K562 (cell line): ENCODE results near the gene MARK4. TPM values are rescaled to one million over a fixed set of nuclear protein-coding genes. Genes with fewer than 3 reads are reported as not detected.

ENCODE experiments used
- ATAC-seq: fragments of 200-7000 bp; cut with Tn5 transposase; 3 replicates; pipeline ENCODE4 v1.9.1; 2020; ENCODE audit warnings: moderate library complexity
- BruUV-seq: library from RNA; stranded (reverse); fragments of 400-500 nt; replicated peaks from 2 replicates; lab custom pipeline; 2021; lab: Mats Ljungman, UMichigan
- CTCF ChIA-PET: fragments of 300-600 bp; formaldehyde crosslinking; extraction: SDS; loops from one replicate; lab custom pipeline; 2021; ENCODE audit warnings: low intra/inter-chr PET ratio; lab: Yijun Ruan, JAX
- POLR2A ChIA-PET: fragments of 300-600, 350-650 bp; sonication (Branson Sonifier 250); formaldehyde crosslinking; extraction: SDS; loops from one replicate; lab custom pipeline; 2021; ENCODE audit warnings: antibody characterized with exemption, inconsistent platforms; lab: Yijun Ruan, JAX
- DNase-seq, 4 experiments: peaks; one replicate each; pipeline versions ENCODE4 v3.0.0 to v3.0.0-alpha.2; 2011 to 2018; ENCODE audit warnings: low spot score in 3 of 4, mixed read lengths in 3 of 4; ENCODE audit errors: extremely low read depth in 1 of 4
- FAIRE-seq: peaks from 2 replicates; lab custom pipeline; 2011; peaks lifted over from hg19 to GRCh38; lab: Jason Lieb, UNC
- H2AFZ ChIP-seq: 2 replicates; pipeline ENCODE4 v1.6.0; 2011; ENCODE audit warnings: low read depth, low read length, control low read depth, inconsistent platforms
- H3K27ac ChIP-seq: fragments of 200-600 bp; 3 replicates; pipeline ENCODE4 v1.8.0; 2011; ENCODE audit warnings: low read depth, mild to moderate bottlenecking, control low read depth, inconsistent platforms, low read length, moderate library complexity, mixed read lengths; ENCODE audit errors: extremely low read depth
- H3K27me3 ChIP-seq, 2 experiments: fragments of 300-600 bp in 1 of 2; 2 replicates in 1 of 2; 3 replicates in 1 of 2; pipeline versions ENCODE4 v1.6.0 to v1.8.0; 2011; ENCODE audit warnings: inconsistent platforms in 2 of 2, low read length in 2 of 2, mild to moderate bottlenecking in 1 of 2, mixed read lengths in 1 of 2, moderate library complexity in 1 of 2; ENCODE audit not compliant: control insufficient read depth in 2 of 2, insufficient read depth in 2 of 2
- H3K36me3 ChIP-seq: fragments of 300-600 bp; 3 replicates; pipeline ENCODE4 v1.8.0; 2011; ENCODE audit warnings: mild to moderate bottlenecking, low read length, inconsistent platforms; ENCODE audit not compliant: control insufficient read depth, insufficient read depth
- H3K4me1 ChIP-seq, 2 experiments: fragments of 200-600 bp in 1 of 2; replicated peaks in 1 of 2; 2 replicates in 1 of 2; 3 replicates in 1 of 2; pipeline versions ENCODE4 v1.5.1 to v1.8.0; 2011; ENCODE audit warnings: inconsistent platforms in 2 of 2, low read length in 2 of 2, mild to moderate bottlenecking in 1 of 2, mixed read lengths in 1 of 2, moderate library complexity in 1 of 2; ENCODE audit not compliant: control insufficient read depth in 2 of 2, insufficient read depth in 2 of 2
- H3K4me2 ChIP-seq: 2 replicates; pipeline ENCODE4 v1.6.1; 2011; ENCODE audit warnings: low read length, control low read depth, inconsistent platforms, mixed read lengths; ENCODE audit not compliant: insufficient read depth
- H3K4me3 ChIP-seq: fragments of 200-600 bp; sonication (generic), shearing (Covaris generic); 2 replicates; pipeline ENCODE4 v1.5.1; 2016; ENCODE audit warnings: control low read depth, inconsistent platforms
- H3K79me2 ChIP-seq: fragments of 200-600 bp; 3 replicates; pipeline ENCODE4 v1.8.0; 2011; ENCODE audit warnings: low read length, inconsistent platforms; ENCODE audit not compliant: control insufficient read depth, insufficient read depth
- H3K9ac ChIP-seq, 2 experiments: 2 replicates each; pipeline versions ENCODE4 v1.6.0 to v1.6.1; 2011; ENCODE audit warnings: low read depth in 2 of 2, low read length in 2 of 2, control low read depth in 1 of 2, inconsistent platforms in 1 of 2, mild to moderate bottlenecking in 1 of 2, mixed read lengths in 1 of 2; ENCODE audit not compliant: insufficient read depth in 1 of 2
- H3K9me1 ChIP-seq: one replicate; pipeline ENCODE4 v1.6.0; 2011; ENCODE audit warnings: inconsistent platforms, mild to moderate bottlenecking, low read length, moderate library complexity; ENCODE audit not compliant: control insufficient read depth, insufficient read depth
- H3K9me3 ChIP-seq: replicated peaks from 2 replicates; pipeline ENCODE4 v1.5.1; 2011; ENCODE audit warnings: low read depth, low read length, inconsistent platforms; ENCODE audit not compliant: control insufficient read depth, insufficient read depth
- H4K20me1 ChIP-seq: replicated peaks from 2 replicates; pipeline ENCODE4 v1.6.1; 2011; ENCODE audit warnings: low read length, inconsistent platforms, mixed read lengths; ENCODE audit not compliant: control insufficient read depth, insufficient read depth
- CCNT2 ChIP-seq: IDR thresholded peaks from 2 replicates; pipeline ENCODE4 v1.6.1; 2011; ENCODE audit warnings: borderline replicate concordance, low read depth, mild to moderate bottlenecking, moderate library complexity, mixed read lengths, low read length; ENCODE audit not compliant: insufficient read length; ENCODE audit errors: extremely low read depth
- CREB3 ChIP-seq: fragments of 450-650 bp; conservative IDR thresholded peaks from 2 replicates; pipeline ENCODE4 v1.6.1; 2016; ENCODE audit warnings: missing genetic modification characterization, low read depth, mild to moderate bottlenecking, missing compliant biosample characterization, moderate library complexity
- EZH2 ChIP-seq: IDR thresholded peaks from 2 replicates; pipeline ENCODE4 v1.6.1; 2012; ENCODE audit warnings: low read depth, mild to moderate bottlenecking, inconsistent platforms, low read length, borderline replicate concordance
- HES1 ChIP-seq: fragments of 450-650 bp; IDR thresholded peaks from 2 replicates; pipeline ENCODE4 v1.6.1; 2016; ENCODE audit warnings: low read depth, mild to moderate bottlenecking, moderate library complexity
- MBD2 ChIP-seq: sonication (generic); IDR thresholded peaks from 2 replicates; pipeline ENCODE4 v1.6.1; 2016; ENCODE audit warnings: low read depth, borderline replicate concordance
- RAD21 ChIP-seq, 2 experiments: fragments of 250-450 bp in 1 of 2; fragments of 450-650 bp in 1 of 2; sonication (Bioruptor Pico) in 1 of 2; formaldehyde crosslinking in 1 of 2; IDR thresholded peaks in 1 of 2; conservative IDR thresholded peaks in 1 of 2; 2 replicates each; pipeline versions ENCODE4 v1.4.0 to v1.8.0; 2020 to 2022; ENCODE audit warnings: mild to moderate bottlenecking in 2 of 2, moderate library complexity in 1 of 2
- TAL1 ChIP-seq: fragments of 450-650 bp; IDR thresholded peaks from 2 replicates; pipeline ENCODE4 v1.6.1; 2016; ENCODE audit warnings: mild to moderate bottlenecking
- TCFL5 ChIP-seq: fragments of 250-450 bp; sonication (Bioruptor Pico); conservative IDR thresholded peaks from 2 replicates; pipeline ENCODE4 v1.6.1; 2021; ENCODE audit warnings: mild to moderate bottlenecking, moderate library complexity, matching md5 sums
- ZBTB2 ChIP-seq: fragments of 450-650 bp; IDR thresholded peaks from 2 replicates; pipeline ENCODE4 v1.6.1; 2016; ENCODE audit warnings: antibody characterized with exemption
- ZNF197 ChIP-seq: fragments of 200-800 bp; sonication (Bioruptor generic); IDR thresholded peaks from 2 replicates; pipeline ENCODE4 v1.6.1; 2016; ENCODE audit warnings: low read depth, missing genetic modification characterization, missing compliant biosample characterization
- WGBS: fragments of 100-300 bp; shearing (Covaris generic); methylation state at CpG from one replicate; pipeline ENCODE4 v1.1.6; 2016; ENCODE audit warnings: low coverage, mixed read lengths; ENCODE audit not compliant: insufficient coverage; ENCODE audit errors: missing lambda C conversion rate; 5-methylcytosine and 5-hydroxymethylcytosine counted together
- in situ Hi-C: fragments of 300-500 bp; cut with MboI; formaldehyde crosslinking; loops from 4 replicates; pipeline ENCODE4 v1.15.0; 2018; ENCODE audit warnings: inconsistent platforms, mixed read lengths
- intact Hi-C: fragments of 100-400 bp; cut with micrococcal nuclease; formaldehyde crosslinking; loops from 2 replicates; pipeline ENCODE4 v1.14.2; 2022
- polyA plus RNA-seq, 8 experiments: library from polyadenylated mRNA; depleted of rRNA in 4 of 8; stranded (reverse) in 5 of 8; unstranded in 3 of 8; fragments of >200 nt; fragmentation: Nextera tagmentation in 2 of 8; fragmentation: Illumina TruSeq in 1 of 8; extraction: Ambion mirVana in 2 of 8; extraction: Trizol in 1 of 8; gene quantifications; 2 replicates each; pipeline versions ENCODE4 v1.2.1 to v1.2.3, GENCODE V29; 2011 to 2014; ENCODE audit warnings: inconsistent platforms in 1 of 8, missing spikeins in 1 of 8
- total RNA-seq, 7 experiments: library from RNA; depleted of rRNA in 6 of 7; stranded (reverse); fragments of >200 nt in 6 of 7; fragmentation: Illumina TruSeq in 2 of 7; extraction: Trizol in 2 of 7; gene quantifications; 2 replicates each; pipeline versions ENCODE4 v1.2.1 to v1.2.3, GENCODE V29; 2011 to 2021; ENCODE audit warnings: low replicate concordance in 1 of 7

MARK4 gene
- total and polyA plus RNA-seq, 9 of the 15 experiments (the other 6 are each of a cell fraction or from before 2014, with no cell fraction given), result 0.52 to 29.4 (median 8.6) TPM

GRCh38 chr19:45345506-45345860, 94.4 kb downstream of the MARK4 start:
- Histone ChIP-seq H3K27me3 (peaks cover 8 to 13% of the 10 kb centered on the region in 2 experiments; a peak in 3 of 5 replicates), H3K4me1 (peaks cover 2 to 61% of the 10 kb centered on the region in 2 experiments; a peak in 4 of 5 replicates), H3K4me3 (no peak overlapping the region), H4K20me1 (peaks cover 3% of the 10 kb centered on the region; the same call in 1 of the 2 replicates), H3K9me1 (no peaks in the 10 kb centered on the region), H2AFZ (no peak overlapping the region), H3K9ac (no peak overlapping the region), H3K9me3 (no peaks in the 10 kb centered on the region), H3K27ac (no peak overlapping the region), H3K4me2 (no peak overlapping the region), H3K36me3 (peaks cover 10% of the 10 kb centered on the region; the same call in 1 of the 3 replicates), H3K79me2 (no peaks in the 10 kb centered on the region)
- no peak for FAIRE-seq
- POLR2A ChIA-PET, result interaction anchor here (0.6 to 2.5 kb wide), 3 partner anchors 9 to 296 kb away, joined by 3 to 6 read pairs (median 4); no protein-coding TSS in a partner anchor
- in situ Hi-C loops (no loop called here), intact Hi-C loops (no loop called here)
- BruUV-seq, result no TSS peak
- no peak for DNase-seq
- TF ChIP-seq EZH2 (no peak), ZNF197 (CRISPR knock-in tag) (no peak)
- CTCF ChIA-PET, result no interaction called here
- no peak for ATAC-seq
- WGBS, result 76% methylated on average over 10 of the region's 15 CpGs

- Histone ChIP-seq H3K79me2 (no peaks in the 10 kb centered on the region), H3K9ac (peak overlapping the region in 1 of 2 experiments; percentile 81; a peak in 2 of 4 replicates), H3K27ac (no peak overlapping the region), H4K20me1 (peaks cover 3% of the 10 kb centered on the region; the same call in 1 of the 2 replicates), H3K4me1 (peaks cover 1 to 51% of the 10 kb centered on the region in 2 experiments; a peak in 4 of 5 replicates), H3K4me2 (no peak overlapping the region), H3K27me3 (peaks cover 4 to 8% of the 10 kb centered on the region in 2 experiments; a peak in 3 of 5 replicates), H3K4me3 (no peak overlapping the region), H3K9me3 (no peaks in the 10 kb centered on the region), H3K36me3 (peaks cover 18% of the 10 kb centered on the region; the same call in 1 of the 3 replicates), H3K9me1 (no peaks in the 10 kb centered on the region), H2AFZ (peak overlapping the region; percentile 42; the same call in 1 of the 2 replicates)
- ATAC-seq (peak; percentile 82), DNase-seq (peak; percentile 46 to 62 (median 52)), FAIRE-seq (no peak)
- intact Hi-C loops, result no loop called here
- no TSS peak for BruUV-seq
- POLR2A ChIA-PET, result interaction anchor here (2.5 kb wide), 1 partner anchor 8 kb away, joined by 6 read pairs; no protein-coding TSS in a partner anchor
- in situ Hi-C loops, result no loop called here
- WGBS, result 10% methylated on average over 20 of the region's 27 CpGs
- CTCF ChIA-PET, result no interaction called here
- TF ChIP-seq RAD21 (CRISPR knock-in tag; conservative IDR thresholded peaks at IDR 0.05 in 1 of 2, IDR thresholded peaks at IDR 0.05 in 1 of 2) (peak; percentile 10 to 48; a peak in 2 of 4 replicates), MBD2 (no peak), CCNT2 (peak; percentile 43), HES1 (no peak), TCFL5 (CRISPR knock-in tag) (no peak), ZBTB2 (no peak), TAL1 (no peak), CREB3 (tag) (no peak)
Observed at GRCh38 chr19:45346449-45346848, 95.4 kb downstream of the MARK4 start.
